HFFc6 (cell line): ENCODE data around the gene MKNK2. TPM values are rescaled to one million over a fixed set of nuclear protein-coding genes. Genes with fewer than 3 reads are reported as not detected.
"Not testable (repeated sequence)": the region's sequence is repeated elsewhere in the genome, so short reads cannot be mapped to it uniquely, and the experiment has no call there.

Experiments used
- DNase-seq: peaks from one replicate; pipeline ENCODE4 v3.0.0-alpha.2; 2018
- H3K27ac Mint-ChIP-seq: 2 replicates; pipeline ENCODE4 v1.8.0; 2020; ENCODE audit warnings: mild to moderate bottlenecking, mixed read lengths
- H3K27me3 Mint-ChIP-seq: 2 replicates; pipeline ENCODE4 v1.8.0; 2021; ENCODE audit warnings: mild to moderate bottlenecking, moderate library complexity, mixed read lengths; ENCODE audit not compliant: insufficient read depth
- H3K36me3 Mint-ChIP-seq: 2 replicates; pipeline ENCODE4 v1.8.0; 2021; ENCODE audit warnings: low read depth, mixed read lengths
- H3K4me1 Mint-ChIP-seq: 2 replicates; pipeline ENCODE4 v1.8.0; 2020; ENCODE audit warnings: low read depth, mixed read lengths
- H3K4me3 Mint-ChIP-seq: 2 replicates; pipeline ENCODE4 v1.8.0; 2020; ENCODE audit warnings: mild to moderate bottlenecking, moderate library complexity, mixed read lengths
- H3K9me3 Mint-ChIP-seq: 2 replicates; pipeline ENCODE4 v1.8.0; 2020; ENCODE audit warnings: mild to moderate bottlenecking, mixed read lengths
- CTCF ChIP-seq: fragments of 200-600 bp; sonication (generic); IDR thresholded peaks from 2 replicates; pipeline ENCODE4 v1.5.0; 2021; ENCODE audit warnings: antibody characterized with exemption, mild to moderate bottlenecking
- total RNA-seq, 6 experiments: library from RNA; stranded (reverse); fragmentation: NEBNext Ultra II Directional; extraction: Animal tissue kit (Norgen Biotek cat#: 25700); gene quantifications; 2 replicates in 1 of 6; 3 replicates in 5 of 6; pipeline ENCODE4 v1.2.3, GENCODE V29; 2021

MKNK2 gene
- total RNA-seq, 6 experiments from 2014 or later, result 61.5 to 82.9 (median 65.2) TPM

- H3K27me3 Mint-ChIP-seq, result no peaks in the 10 kb centered on the region
- DNase-seq, result no peak
- peaks cover 20% of the 10 kb centered on the region for H3K36me3 Mint-ChIP-seq
- no peak for TF ChIP-seq CTCF
- H3K4me3 Mint-ChIP-seq, result no peak overlapping the region
- no peaks in the 10 kb centered on the region for H3K9me3 Mint-ChIP-seq
- H3K27ac Mint-ChIP-seq, result no peak overlapping the region
- H3K4me1 Mint-ChIP-seq, result no peaks in the 10 kb centered on the region
Measured at GRCh38 chr19:1992759-1993260, 58.2 kb downstream of the MKNK2 start.

GRCh38 chr19:1991018-1991913, 59.8 kb downstream of the MKNK2 start:
- Mint-ChIP-seq H3K27me3 (no peaks in the 10 kb centered on the region), H3K9me3 (no peaks in the 10 kb centered on the region), H3K4me1 (no peaks in the 10 kb centered on the region), H3K36me3 (peaks cover 12% of the 10 kb centered on the region), H3K4me3 (no peak overlapping the region), H3K27ac (no peak overlapping the region)
- no peak for DNase-seq
- TF ChIP-seq CTCF, result no peak

GRCh38 chr19:1990230-1991017, 60.6 kb downstream of the MKNK2 start:
- no peak overlapping the region for H3K4me3 Mint-ChIP-seq
- no peaks in the 10 kb centered on the region for H3K4me1 Mint-ChIP-seq
- peaks cover 6% of the 10 kb centered on the region; the same call in 1 of the 2 replicates for H3K36me3 Mint-ChIP-seq
- H3K27me3 Mint-ChIP-seq, result no peaks in the 10 kb centered on the region
- no peak overlapping the region for H3K27ac Mint-ChIP-seq
- no peaks in the 10 kb centered on the region for H3K9me3 Mint-ChIP-seq
- DNase-seq, result no peak
- no peak for TF ChIP-seq CTCF

- Mint-ChIP-seq H3K36me3 (peaks cover 6% of the 10 kb centered on the region; the same call in 1 of the 2 replicates), H3K4me3 (no peak overlapping the region), H3K9me3 (no peaks in the 10 kb centered on the region), H3K27ac (no peak overlapping the region), H3K27me3 (peaks cover 2% of the 10 kb centered on the region; the same call in 1 of the 2 replicates), H3K4me1 (no peaks in the 10 kb centered on the region)
- DNase-seq, result no peak
- TF ChIP-seq CTCF, result no peak
Measured at GRCh38 chr19:1989513-1990229, 61.4 kb downstream of the MKNK2 start.

- not testable (repeated sequence) for H3K27ac Mint-ChIP-seq, H3K27me3 Mint-ChIP-seq, H3K4me1 Mint-ChIP-seq, DNase-seq, H3K9me3 Mint-ChIP-seq, H3K4me3 Mint-ChIP-seq, H3K36me3 Mint-ChIP-seq
Measured at GRCh38 chr19:1988464-1988863, 62.6 kb downstream of the MKNK2 start.

Other genes starting within 250 kb of the MKNK2 start
- gene ATP8B3, start 239.0 kb downstream of the MKNK2 start, total RNA-seq, result 1 to 10 TPM; 4.9 to 8.8 (median 7.6) TPM
- gene REXO1, start 202.8 kb downstream of the MKNK2 start, total RNA-seq, result 10 to 100 TPM; 32.9 to 38.2 (median 34.6) TPM
- 10 to 100 TPM; 37.7 to 48.3 (median 41.6) TPM for gene KLF16, start 187.7 kb downstream of the MKNK2 start, total RNA-seq
- 10 to 100 TPM; 61.0 to 80.0 (median 67.9) TPM for gene ABHD17A, start 165.7 kb downstream of the MKNK2 start, total RNA-seq
- 1 to 10 TPM; 2.3 to 4.2 (median 3.0) TPM for gene ADAT3, start 145.8 kb downstream of the MKNK2 start, total RNA-seq
- gene SCAMP4, start 145.8 kb downstream of the MKNK2 start, total RNA-seq, result 10 to 100 TPM; 51.7 to 84.8 (median 58.5) TPM
- gene CSNK1G2, start 110.1 kb downstream of the MKNK2 start, total RNA-seq, result 10 to 100 TPM; 44.8 to 52.0 (median 51.1) TPM
- gene BTBD2, start 35.5 kb downstream of the MKNK2 start, total RNA-seq, result 10 to 100 TPM; 74.1 to 95.6 (median 84.7) TPM
- 10 to 100 TPM; 47.1 to 52.6 (median 51.2) TPM for gene MOB3A, start 45.1 kb upstream of the MKNK2 start, total RNA-seq
- gene IZUMO4, start 45.7 kb upstream of the MKNK2 start, total RNA-seq, result 1 to 10 TPM in 5 of 6 experiments, under 1 TPM in 1; 0.68 to 1.9 (median 1.5) TPM
- 100 to 1,000 TPM; 139 to 169 (median 151) TPM for gene AP3D1, start 100.3 kb upstream of the MKNK2 start, total RNA-seq
- 10 to 100 TPM; 18.5 to 22.9 (median 21.3) TPM for gene DOT1L, start 112.7 kb upstream of the MKNK2 start, total RNA-seq
- gene PLEKHJ1, start 185.1 kb upstream of the MKNK2 start, total RNA-seq, result 10 to 100 TPM; 45.9 to 57.3 (median 50.2) TPM
- gene SF3A2, start 185.6 kb upstream of the MKNK2 start, total RNA-seq, result 10 to 100 TPM; 48.7 to 60.6 (median 54.8) TPM
- gene AMH, start 198.1 kb upstream of the MKNK2 start, total RNA-seq, result 1 to 10 TPM in 5 of 6 experiments, under 1 TPM in 1; 0.98 to 2.3 (median 1.4) TPM
- gene JSRP1, start 205.2 kb upstream of the MKNK2 start, total RNA-seq, result under 1 TPM; 0.27 to 0.99 (median 0.72) TPM
- gene PEAK3, start 230.9 kb upstream of the MKNK2 start, total RNA-seq, result under 1 TPM; 0.07 to 0.53 (median 0.36) TPM